SKM-1 (cell line): ENCODE measurements around the gene ADGRG7.
"Not testable (repeated sequence)": the region's sequence is repeated elsewhere in the genome, so short reads cannot be mapped to it uniquely, and the experiment has no call there.

ENCODE experiments used
- DNase-seq: peaks from one replicate; lab custom pipeline; 2025; ENCODE audit not compliant: unreplicated experiment; lab: John Stamatoyannopoulos, UW

The ADGRG7 gene, protein sequence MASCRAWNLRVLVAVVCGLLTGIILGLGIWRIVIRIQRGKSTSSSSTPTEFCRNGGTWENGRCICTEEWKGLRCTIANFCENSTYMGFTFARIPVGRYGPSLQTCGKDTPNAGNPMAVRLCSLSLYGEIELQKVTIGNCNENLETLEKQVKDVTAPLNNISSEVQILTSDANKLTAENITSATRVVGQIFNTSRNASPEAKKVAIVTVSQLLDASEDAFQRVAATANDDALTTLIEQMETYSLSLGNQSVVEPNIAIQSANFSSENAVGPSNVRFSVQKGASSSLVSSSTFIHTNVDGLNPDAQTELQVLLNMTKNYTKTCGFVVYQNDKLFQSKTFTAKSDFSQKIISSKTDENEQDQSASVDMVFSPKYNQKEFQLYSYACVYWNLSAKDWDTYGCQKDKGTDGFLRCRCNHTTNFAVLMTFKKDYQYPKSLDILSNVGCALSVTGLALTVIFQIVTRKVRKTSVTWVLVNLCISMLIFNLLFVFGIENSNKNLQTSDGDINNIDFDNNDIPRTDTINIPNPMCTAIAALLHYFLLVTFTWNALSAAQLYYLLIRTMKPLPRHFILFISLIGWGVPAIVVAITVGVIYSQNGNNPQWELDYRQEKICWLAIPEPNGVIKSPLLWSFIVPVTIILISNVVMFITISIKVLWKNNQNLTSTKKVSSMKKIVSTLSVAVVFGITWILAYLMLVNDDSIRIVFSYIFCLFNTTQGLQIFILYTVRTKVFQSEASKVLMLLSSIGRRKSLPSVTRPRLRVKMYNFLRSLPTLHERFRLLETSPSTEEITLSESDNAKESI

GRCh38 chr3:100609305-100609704, at the start of gene ADGRG7:
ADGRG7 (plus strand) TSS chr3:100609601; CDS start chr3:100609857, 256 bp downstream.
- DNase-seq: no peak

DNA sequence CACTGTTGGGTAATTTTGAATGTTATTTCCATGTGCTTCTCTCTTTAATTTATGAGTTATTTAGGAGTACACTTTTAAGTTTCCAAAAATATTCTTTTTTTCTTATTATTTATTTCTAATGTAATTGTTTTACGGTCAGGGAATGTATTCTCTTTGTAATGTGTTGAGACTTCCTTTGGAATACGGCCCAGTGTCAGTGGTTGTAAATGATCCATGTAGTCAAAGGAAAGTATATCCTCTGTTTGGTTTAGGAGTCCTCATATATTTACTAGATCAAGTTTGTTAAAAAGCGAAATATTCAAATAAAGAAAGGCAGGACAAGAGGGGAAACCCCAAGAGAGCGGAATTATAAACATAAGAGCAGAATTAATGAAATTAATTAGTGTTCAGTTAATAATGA, 49.0 kb upstream of the ADGRG7 start:
- no peak for DNase-seq

DNA sequence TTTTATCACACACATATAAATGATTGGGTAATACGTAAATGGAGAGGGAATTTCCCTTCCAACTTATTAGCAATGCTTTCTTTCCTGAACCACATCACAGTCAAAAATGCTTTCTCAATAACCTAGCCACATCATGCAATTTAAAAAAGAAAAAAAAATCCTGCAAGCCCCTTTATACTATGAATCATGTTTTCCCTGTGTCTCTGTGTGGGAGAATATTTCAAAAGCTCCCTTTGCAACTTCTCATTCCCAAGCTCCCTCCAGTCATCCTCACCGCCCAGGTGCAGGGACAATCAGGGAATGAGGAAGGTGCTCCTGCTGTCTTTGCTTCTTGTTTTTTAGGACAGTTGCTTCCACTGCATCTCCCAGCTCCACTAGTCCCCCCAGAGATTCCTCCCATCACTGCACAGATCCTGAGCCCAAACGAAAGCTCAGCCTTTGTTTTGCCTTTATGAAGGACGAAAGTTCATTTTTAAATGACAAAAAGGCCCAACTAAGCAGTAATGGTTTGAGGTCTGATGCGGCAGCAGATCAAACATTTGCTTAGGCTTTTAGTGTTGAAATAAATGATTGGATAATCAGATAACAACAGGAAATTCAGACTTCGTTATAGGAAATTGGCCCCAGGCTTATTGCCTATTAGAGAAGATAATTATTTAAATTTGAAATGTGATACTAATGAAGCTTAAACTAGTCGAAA, 47.8 kb upstream of the ADGRG7 start:
- DNase-seq: no peak

GRCh38 chr3:100562224-100562857, 47.1 kb upstream of the ADGRG7 start:
- DNase-seq: no peak

DNA sequence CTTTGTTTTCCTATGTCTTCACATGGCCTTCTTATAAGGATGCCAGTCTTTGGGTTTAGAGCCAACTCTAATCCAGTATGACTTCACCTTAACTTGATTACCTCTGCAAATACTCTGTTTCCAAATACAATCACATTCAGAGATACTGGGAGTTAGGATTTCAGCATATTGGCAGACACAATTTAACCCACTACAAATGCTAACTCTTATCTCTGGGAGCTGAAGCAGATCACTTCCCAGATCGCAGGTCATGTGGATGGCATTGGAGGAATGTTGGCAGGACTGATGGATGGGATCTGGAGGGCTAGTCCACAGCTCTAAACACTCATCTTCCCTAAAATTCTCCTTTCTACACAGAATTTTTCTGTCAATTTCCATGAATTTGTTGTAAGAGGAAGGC, 46.2 kb upstream of the ADGRG7 start:
- DNase-seq: no peak

DNA sequence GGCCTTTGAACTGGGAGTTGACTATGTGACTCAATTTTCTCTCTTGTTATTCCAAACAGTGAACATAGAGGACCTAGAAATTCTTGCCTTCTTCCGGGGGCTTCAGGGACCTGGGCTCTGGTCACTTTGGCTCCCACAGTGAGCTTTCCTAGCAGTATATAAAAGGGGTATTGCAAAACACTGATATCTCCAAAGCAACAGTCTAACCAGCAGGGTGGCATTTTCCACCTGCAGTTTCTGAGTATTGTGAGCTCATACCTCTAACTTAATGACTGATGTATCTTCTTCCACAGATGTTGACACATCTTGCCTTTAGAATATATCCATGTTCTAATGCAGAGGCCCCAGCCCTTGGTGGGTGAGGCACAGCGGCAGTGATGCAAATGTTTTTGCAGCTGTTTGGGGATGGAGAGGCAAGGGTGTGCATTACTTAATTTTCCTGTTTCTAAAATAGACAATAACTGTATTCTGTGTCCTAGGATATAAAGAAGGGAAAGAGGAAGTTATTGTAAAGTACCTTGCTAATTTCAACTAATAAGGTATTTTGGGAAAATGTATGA, 45.7 kb upstream of the ADGRG7 start:
- DNase-seq: no peak

GRCh38 chr3:100570811-100571210, 38.6 kb upstream of the ADGRG7 start:
- no peak for DNase-seq

- no peak for DNase-seq
Measured at GRCh38 chr3:100574536-100574935, 34.9 kb upstream of the ADGRG7 start.

DNA sequence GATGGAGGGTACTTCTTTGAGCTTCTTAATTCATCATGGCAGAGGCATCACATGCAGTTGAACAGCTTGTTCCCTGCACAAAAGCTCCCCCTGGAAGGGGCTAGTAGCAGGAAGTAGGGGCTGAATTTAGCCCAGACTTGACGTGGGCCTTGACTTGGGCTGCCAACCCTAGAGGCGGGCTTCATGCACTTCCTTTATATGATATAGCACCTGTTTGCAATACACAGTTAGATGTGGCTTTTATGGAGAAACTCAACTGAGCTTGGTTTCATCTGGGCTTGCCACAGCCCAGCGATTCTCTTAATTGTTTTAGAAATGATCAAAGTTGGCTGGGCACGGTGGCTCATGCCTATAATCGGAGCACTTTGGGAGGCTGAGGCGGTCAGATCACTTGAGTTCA, 33.7 kb upstream of the ADGRG7 start:
- no peak for DNase-seq

- DNase-seq: no peak
Measured at GRCh38 chr3:100577382-100578008, 31.9 kb upstream of the ADGRG7 start.

DNA sequence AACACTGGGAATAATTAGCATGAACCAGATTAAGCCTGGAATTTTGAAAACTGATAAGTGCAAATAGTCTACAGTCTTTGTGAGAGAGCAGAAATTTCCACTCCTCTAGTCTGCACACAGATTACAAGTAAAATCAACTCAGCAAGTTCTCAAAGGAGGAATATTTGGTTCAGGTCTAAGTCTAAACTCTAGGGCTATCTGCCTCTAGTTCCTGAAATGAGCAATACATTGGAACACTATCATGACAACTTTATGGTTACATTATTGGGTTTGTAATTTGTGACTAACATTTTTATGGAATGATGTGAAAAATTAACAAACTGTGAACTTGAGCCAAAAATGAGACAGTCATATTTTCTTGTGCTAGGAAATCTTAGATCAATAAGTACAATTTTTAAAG, 30.8 kb upstream of the ADGRG7 start:
- no peak for DNase-seq

DNA sequence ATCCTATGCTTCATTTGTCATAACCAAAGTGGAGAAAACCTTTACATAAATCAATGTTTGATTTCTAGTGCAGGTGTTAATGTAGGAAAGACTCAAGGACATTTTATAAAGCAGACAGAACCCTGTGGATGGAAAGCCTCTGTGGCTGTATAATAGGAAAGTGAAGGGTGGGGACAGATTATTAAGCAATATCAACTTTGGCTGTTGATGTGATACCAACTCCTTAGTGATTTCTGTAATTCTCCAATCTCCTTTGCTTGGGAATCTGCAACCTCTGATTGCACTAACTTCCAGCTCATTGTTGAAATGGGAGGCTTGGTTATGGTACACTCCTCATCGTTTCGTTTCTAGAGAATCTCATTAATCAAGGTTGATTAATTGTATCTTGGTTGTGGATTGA, 29.3 kb upstream of the ADGRG7 start:
- DNase-seq: no peak

- no peak for DNase-seq
Measured at GRCh38 chr3:100581650-100582049, 27.8 kb upstream of the ADGRG7 start.

DNA sequence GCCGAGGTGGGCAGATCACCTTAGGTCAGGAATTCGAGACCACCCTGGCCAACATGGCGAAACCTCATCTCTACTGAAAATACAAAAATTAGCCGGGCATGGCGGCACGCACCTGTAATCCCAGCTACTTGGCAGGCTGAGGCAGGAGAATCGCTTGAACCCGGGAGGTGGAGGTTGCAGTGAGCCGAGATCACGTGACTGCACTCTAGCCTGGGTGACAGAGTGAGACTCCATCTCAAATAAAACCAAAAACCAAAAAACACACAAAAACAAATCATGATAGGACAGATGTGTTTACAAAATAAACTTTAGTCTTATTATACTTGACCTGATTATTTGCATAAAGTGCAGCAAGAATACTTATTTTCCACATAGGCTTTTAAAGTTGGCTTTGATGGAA, 27.2 kb upstream of the ADGRG7 start:
- not testable (repeated sequence) for DNase-seq

DNA sequence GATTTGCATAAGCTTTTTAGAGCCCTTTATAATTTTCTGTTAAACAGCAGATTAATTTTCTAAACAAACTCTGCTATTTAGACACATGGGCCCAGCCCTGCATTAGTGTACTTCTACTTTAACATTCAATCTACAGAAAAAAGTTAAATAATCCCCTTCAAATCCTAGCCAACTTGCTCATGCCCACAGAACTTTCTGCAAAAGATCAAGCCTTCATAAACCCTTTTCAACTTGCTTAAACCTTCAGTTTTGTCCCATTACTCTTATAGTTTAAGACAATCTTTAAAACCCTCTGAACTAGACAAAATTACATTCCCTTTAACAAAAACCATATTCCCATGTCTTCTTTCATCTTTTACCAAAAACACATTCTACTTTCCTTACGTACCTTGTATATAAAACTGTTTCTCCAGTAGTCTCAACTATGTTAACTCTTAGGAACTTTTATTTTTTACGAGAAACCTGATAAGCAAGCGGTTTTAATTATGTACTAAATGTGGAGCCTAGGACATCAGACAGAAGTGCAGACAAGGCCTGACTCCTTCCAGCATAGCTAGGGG, 25.2 kb upstream of the ADGRG7 start:
- no peak for DNase-seq

DNA sequence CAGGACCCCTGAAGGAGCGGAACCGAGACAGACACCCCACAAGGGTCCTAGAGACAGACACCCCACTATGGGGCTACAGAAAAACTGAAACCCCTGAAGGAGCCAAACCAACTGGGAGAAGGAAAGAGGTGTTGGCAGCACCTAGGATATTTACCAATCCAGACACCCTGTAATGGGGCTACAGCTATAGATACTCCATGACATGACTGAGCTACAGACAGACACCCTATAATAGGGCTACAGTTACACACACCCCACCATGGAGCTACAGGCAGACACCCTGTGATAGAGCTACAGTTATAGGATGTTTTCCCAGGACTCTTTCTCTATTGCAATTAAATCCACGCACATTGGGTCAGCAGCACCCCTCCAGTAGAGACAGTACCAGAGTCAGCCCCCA, 22.6 kb upstream of the ADGRG7 start:
- no peak for DNase-seq

GRCh38 chr3:100588251-100588650, 21.1 kb upstream of the ADGRG7 start:
- no peak for DNase-seq

DNA sequence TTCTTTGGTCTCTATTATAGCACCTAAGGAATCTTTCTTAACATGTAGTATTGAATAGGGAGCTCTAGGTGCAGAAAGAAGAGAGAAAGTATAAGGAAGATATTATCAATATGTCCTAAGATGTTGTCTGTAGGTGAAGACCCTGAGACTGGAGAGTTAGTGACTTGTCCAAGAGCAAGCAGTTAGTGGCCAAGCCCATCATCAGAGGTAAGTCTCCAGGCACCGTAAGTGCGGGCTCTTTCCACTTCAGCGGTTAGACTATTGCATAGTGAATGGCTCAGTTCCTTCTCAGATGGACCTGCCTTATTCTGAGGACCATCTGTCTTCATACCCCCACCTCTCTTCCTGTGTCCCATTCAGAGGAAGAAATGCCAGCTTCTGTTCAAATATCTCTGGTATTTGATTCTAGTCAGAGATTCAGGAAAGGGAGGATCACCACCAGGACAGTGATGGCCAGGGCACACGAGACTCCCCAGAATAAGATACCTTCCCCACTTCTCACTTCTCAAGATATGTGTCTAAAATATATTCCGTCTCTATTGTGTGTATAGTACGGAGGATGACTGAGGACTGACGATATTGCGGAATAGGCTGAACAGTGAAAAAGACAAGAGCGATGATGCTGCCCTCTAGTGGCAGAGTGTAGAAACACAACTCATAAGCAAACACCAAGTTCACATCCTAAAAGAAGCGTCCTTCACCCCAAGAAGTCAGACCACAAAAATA, 19.1 kb upstream of the ADGRG7 start:
- peak; percentile 70 for DNase-seq

DNA sequence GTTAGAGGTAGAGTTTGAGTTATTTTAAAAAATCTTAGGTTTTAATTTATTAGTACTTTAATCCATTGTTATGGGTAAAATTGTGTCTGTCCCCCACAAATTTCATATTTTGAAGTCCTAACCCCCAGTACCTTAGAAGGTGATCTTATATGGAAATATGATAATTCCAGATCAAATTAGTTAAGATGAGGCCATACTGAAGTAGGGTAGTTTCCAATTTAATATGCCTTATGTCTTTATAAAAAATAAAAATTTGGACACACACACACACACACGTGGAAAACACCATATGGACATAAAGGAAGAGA, 18.6 kb upstream of the ADGRG7 start:
- no peak for DNase-seq

- no peak for DNase-seq
Measured at GRCh38 chr3:100591411-100591810, 18.0 kb upstream of the ADGRG7 start.
